GM12878 (cell line): ENCODE results near the gene EPM2AIP1.

Experiments
- CHD2 ChIP-seq: IDR thresholded peaks from 2 replicates; pipeline ENCODE4 v1.6.1; 2011; ENCODE audit warnings: low read depth, low read length, improper control_type of control experiment, borderline replicate concordance
- FOS ChIP-seq: IDR thresholded peaks from 3 replicates; pipeline ENCODE4 v1.6.1; 2011; ENCODE audit warnings: borderline replicate concordance; ENCODE audit not compliant: insufficient read length; ENCODE audit errors: extremely low read depth
- NR2C2 ChIP-seq: IDR thresholded peaks from 2 replicates; pipeline ENCODE4 v1.6.1; 2011; ENCODE audit warnings: borderline replicate concordance, low read depth; ENCODE audit not compliant: control insufficient read depth, insufficient read length
- RAD21 ChIP-seq: IDR thresholded peaks from 2 replicates; pipeline ENCODE4 v1.6.1; 2011; ENCODE audit warnings: mild to moderate bottlenecking, low read depth, low read length, moderate library complexity; ENCODE audit not compliant: insufficient read depth
- RELA ChIP-seq: fragments of 450-650 bp; IDR thresholded peaks from 2 replicates; pipeline ENCODE4 v1.8.0; 2014; ENCODE audit warnings: borderline replicate concordance; ENCODE audit not compliant: partially characterized antibody
- SRF ChIP-seq, 2 experiments: IDR thresholded peaks; 2 replicates each; pipeline ENCODE4 v1.6.1; 2011; ENCODE audit warnings: low read depth in 2 of 2, low read length in 2 of 2, mild to moderate bottlenecking in 1 of 2, moderate library complexity in 1 of 2
- ZSCAN29 ChIP-seq: fragments of 450-650 bp; IDR thresholded peaks from 2 replicates; pipeline ENCODE4 v1.6.1; 2017; ENCODE audit warnings: mild to moderate bottlenecking, moderate library complexity
- TF ChIP-seq, protein P1 (sequence below), 3 experiments: IDR thresholded peaks in 2 of 3; conservative IDR thresholded peaks in 1 of 3; 2 replicates each; pipeline ENCODE4 v1.5.1; 2011; ENCODE audit warnings: low read depth in 3 of 3, low read length in 3 of 3, mild to moderate bottlenecking in 3 of 3, control low read depth in 2 of 3, moderate library complexity in 2 of 3, inconsistent platforms in 1 of 3, mixed read lengths in 1 of 3; ENCODE audit not compliant: control insufficient read depth in 2 of 3, insufficient read depth in 1 of 3; ENCODE audit errors: extremely low read depth in 1 of 3
- TF ChIP-seq, protein P2 (sequence below): fragments of 450-650 bp; IDR thresholded peaks from 2 replicates; pipeline ENCODE4 v1.6.1; 2014; ENCODE audit warnings: mild to moderate bottlenecking
- TF ChIP-seq, protein P3 (sequence below): IDR thresholded peaks from 2 replicates; pipeline ENCODE4 v1.6.1; 2012; ENCODE audit warnings: mild to moderate bottlenecking, low read depth, low read length
- TF ChIP-seq, protein P4 (sequence below): IDR thresholded peaks from 2 replicates; pipeline ENCODE4 v1.6.1; 2012; ENCODE audit warnings: low read depth, low read length, improper control_type of control experiment

DNA sequence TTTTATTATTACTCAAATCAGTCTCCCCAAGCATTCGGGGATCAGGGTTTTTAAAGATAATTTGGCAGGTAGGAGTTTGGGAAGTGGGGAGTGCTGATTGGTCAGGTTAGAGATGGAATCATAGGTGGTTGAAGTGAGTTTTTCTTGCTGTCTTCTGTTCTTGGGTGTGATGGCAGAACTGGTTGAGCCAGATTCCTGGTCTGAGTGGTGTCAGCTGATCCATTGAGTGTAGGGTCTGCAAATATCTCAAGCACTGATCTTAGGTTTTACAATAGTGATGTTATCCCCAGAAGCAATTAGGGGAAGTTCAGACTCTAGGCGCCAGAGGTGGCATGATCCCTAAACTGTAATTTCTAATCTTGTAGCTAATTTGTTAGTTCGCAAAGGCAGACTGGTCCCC, 27.5 kb downstream of the EPM2AIP1 start:
- TF ChIP-seq, protein P1, sequence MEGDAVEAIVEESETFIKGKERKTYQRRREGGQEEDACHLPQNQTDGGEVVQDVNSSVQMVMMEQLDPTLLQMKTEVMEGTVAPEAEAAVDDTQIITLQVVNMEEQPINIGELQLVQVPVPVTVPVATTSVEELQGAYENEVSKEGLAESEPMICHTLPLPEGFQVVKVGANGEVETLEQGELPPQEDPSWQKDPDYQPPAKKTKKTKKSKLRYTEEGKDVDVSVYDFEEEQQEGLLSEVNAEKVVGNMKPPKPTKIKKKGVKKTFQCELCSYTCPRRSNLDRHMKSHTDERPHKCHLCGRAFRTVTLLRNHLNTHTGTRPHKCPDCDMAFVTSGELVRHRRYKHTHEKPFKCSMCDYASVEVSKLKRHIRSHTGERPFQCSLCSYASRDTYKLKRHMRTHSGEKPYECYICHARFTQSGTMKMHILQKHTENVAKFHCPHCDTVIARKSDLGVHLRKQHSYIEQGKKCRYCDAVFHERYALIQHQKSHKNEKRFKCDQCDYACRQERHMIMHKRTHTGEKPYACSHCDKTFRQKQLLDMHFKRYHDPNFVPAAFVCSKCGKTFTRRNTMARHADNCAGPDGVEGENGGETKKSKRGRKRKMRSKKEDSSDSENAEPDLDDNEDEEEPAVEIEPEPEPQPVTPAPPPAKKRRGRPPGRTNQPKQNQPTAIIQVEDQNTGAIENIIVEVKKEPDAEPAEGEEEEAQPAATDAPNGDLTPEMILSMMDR (IDR thresholded peaks at IDR 0.05 in 2 of 3, conservative IDR thresholded peaks at IDR 0.05 in 1 of 3; ENCODE audit: control insufficient read depth in 2 of 3, extremely low read depth in 1 of 3, insufficient read depth in 1 of 3, low read depth in 3 of 3, low read length in 3 of 3), result no peak
- TF ChIP-seq, protein P2, sequence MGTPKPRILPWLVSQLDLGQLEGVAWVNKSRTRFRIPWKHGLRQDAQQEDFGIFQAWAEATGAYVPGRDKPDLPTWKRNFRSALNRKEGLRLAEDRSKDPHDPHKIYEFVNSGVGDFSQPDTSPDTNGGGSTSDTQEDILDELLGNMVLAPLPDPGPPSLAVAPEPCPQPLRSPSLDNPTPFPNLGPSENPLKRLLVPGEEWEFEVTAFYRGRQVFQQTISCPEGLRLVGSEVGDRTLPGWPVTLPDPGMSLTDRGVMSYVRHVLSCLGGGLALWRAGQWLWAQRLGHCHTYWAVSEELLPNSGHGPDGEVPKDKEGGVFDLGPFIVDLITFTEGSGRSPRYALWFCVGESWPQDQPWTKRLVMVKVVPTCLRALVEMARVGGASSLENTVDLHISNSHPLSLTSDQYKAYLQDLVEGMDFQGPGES, result no peak
- TF ChIP-seq CHD2 (no peak), RELA (no peak), FOS (no peak), NR2C2 (no peak), RAD21 (no peak), ZSCAN29 (no peak), SRF (IDR thresholded peaks at IDR 0.05; ENCODE audit: low read depth in 2 of 2, low read length in 2 of 2) (no peak)
- TF ChIP-seq, protein P3, sequence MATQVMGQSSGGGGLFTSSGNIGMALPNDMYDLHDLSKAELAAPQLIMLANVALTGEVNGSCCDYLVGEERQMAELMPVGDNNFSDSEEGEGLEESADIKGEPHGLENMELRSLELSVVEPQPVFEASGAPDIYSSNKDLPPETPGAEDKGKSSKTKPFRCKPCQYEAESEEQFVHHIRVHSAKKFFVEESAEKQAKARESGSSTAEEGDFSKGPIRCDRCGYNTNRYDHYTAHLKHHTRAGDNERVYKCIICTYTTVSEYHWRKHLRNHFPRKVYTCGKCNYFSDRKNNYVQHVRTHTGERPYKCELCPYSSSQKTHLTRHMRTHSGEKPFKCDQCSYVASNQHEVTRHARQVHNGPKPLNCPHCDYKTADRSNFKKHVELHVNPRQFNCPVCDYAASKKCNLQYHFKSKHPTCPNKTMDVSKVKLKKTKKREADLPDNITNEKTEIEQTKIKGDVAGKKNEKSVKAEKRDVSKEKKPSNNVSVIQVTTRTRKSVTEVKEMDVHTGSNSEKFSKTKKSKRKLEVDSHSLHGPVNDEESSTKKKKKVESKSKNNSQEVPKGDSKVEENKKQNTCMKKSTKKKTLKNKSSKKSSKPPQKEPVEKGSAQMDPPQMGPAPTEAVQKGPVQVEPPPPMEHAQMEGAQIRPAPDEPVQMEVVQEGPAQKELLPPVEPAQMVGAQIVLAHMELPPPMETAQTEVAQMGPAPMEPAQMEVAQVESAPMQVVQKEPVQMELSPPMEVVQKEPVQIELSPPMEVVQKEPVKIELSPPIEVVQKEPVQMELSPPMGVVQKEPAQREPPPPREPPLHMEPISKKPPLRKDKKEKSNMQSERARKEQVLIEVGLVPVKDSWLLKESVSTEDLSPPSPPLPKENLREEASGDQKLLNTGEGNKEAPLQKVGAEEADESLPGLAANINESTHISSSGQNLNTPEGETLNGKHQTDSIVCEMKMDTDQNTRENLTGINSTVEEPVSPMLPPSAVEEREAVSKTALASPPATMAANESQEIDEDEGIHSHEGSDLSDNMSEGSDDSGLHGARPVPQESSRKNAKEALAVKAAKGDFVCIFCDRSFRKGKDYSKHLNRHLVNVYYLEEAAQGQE, result no peak
- TF ChIP-seq, protein P4, sequence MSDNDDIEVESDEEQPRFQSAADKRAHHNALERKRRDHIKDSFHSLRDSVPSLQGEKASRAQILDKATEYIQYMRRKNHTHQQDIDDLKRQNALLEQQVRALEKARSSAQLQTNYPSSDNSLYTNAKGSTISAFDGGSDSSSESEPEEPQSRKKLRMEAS, result no peak
